Activated naive CD8-positive, alpha-beta T cell treated with anti-CD3 and anti-CD28 coated beads, Interleukin-2, amount 10 ng/mL, durations not matched to agents 7 days and 5 days (primary cell): Measurements from ENCODE around the gene RIIAD1. TPM values are rescaled to one million over a fixed set of nuclear protein-coding genes. Genes with fewer than 3 reads are reported as not detected.

Experiments used
- ATAC-seq: fragments of 150-1000 bp; cut with Tn5 transposase; one replicate; pipeline ENCODE4 v1.10.0; 2021; ENCODE audit warnings: low read depth, moderate library complexity
- POLR2A ChIA-PET: fragments of 350-600 bp; sonication (Branson Sonifier 250); formaldehyde crosslinking; loops from one replicate; lab custom pipeline; 2021; ENCODE audit warnings: antibody characterized with exemption; lab: Charles Lee
- DNase-seq: peaks from one replicate; pipeline ENCODE4 v3.0.0; 2021
- H3K27ac Mint-ChIP-seq: one replicate; pipeline ENCODE4 v1.8.0; 2022; ENCODE audit warnings: mild to moderate bottlenecking, mixed read lengths
- H3K27me3 Mint-ChIP-seq: one replicate; pipeline ENCODE4 v1.8.0; 2022; ENCODE audit warnings: mild to moderate bottlenecking, moderate library complexity, mixed read lengths
- H3K36me3 Mint-ChIP-seq: one replicate; pipeline ENCODE4 v1.8.0; 2021; ENCODE audit warnings: mild to moderate bottlenecking, mixed read lengths
- H3K4me1 Mint-ChIP-seq: one replicate; pipeline ENCODE4 v1.8.0; 2021; ENCODE audit warnings: mixed read lengths
- H3K4me3 Mint-ChIP-seq: one replicate; pipeline ENCODE4 v1.8.0; 2022; ENCODE audit warnings: mild to moderate bottlenecking, moderate library complexity, mixed read lengths
- H3K9me3 Mint-ChIP-seq: one replicate; pipeline ENCODE4 v1.8.0; 2021; ENCODE audit warnings: mixed read lengths
- total RNA-seq, 2 experiments: library from RNA; stranded (reverse); gene quantifications; one replicate each; pipeline ENCODE4 v1.2.3, GENCODE V29; 2021

The RIIAD1 gene
- total RNA-seq, 2 experiments from 2014 or later = not detected

DNA sequence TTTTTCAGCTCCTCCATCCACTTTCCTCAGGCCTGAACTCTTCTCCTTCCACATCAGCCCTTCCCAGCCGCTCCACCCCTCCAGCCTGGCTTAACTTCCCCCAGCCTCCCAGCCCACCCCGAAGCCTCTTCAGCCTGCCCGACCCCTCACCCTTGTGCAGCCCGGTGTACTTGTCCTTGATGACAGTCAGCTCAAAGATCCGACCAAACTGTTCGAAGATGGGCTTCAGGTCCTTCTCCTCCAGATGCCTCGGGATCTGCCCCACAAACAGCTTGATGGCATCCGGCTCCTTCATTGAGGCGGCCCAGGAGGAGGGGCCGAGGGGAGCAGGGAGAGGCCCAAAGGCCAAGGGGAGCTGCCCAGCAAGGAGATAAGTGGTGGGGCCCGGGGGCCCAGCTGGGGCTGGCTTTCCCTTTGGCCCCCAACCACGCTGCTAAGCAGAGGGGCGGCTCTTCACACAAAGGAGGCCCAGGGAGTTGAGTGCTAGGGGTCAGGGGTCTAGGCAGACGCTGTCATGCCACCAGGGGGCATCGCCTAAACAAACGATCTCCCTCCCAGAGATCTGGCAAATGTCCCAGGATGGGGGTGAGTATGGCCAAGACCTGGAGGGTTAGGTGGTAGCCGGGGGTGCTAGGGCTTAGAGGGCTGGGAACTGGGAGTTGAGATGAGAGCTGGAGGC lies 5.5 kb upstream of the RIIAD1 start:
- Mint-ChIP-seq H3K27me3 (peaks cover 61% of the 10 kb centered on the region), H3K4me3 (no peak overlapping the region), H3K4me1 (peaks cover 11% of the 10 kb centered on the region), H3K27ac (no peak overlapping the region), H3K36me3 (peaks cover 3% of the 10 kb centered on the region), H3K9me3 (no peaks in the 10 kb centered on the region)
- POLR2A ChIA-PET = no interaction called here
- ATAC-seq (no peak), DNase-seq (no peak)

DNA sequence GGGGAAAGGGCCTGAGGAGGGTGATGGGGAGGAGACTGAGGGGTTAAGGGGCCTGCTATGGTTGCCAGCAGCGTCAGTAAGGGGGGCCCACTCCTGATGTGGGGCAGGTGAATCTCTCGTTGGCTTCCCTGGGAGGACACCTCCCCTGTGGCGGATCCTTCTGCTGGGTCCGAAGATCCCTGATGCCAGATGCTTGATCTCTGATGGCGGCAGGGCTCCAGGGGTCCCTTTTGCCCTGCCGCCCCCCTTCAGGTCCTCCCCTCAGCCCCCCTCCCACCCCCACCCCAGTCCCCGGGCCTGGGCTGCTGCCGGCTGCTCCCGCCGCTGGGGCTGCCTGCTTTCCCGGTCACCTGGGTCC lies 4.9 kb upstream of the RIIAD1 start:
- ATAC-seq (no peak), DNase-seq (no peak)
- Mint-ChIP-seq H3K4me3 (no peak overlapping the region), H3K27me3 (peaks cover 63% of the 10 kb centered on the region), H3K4me1 (peaks cover 12% of the 10 kb centered on the region), H3K27ac (no peak overlapping the region), H3K9me3 (no peaks in the 10 kb centered on the region), H3K36me3 (peaks cover 3% of the 10 kb centered on the region)
- POLR2A ChIA-PET = no interaction called here

- no peak for DNase-seq
- Mint-ChIP-seq H3K36me3 (peaks cover 3% of the 10 kb centered on the region), H3K4me1 (peaks cover 12% of the 10 kb centered on the region), H3K9me3 (no peaks in the 10 kb centered on the region), H3K4me3 (peak within 1 kb of the TSS; percentile 8), H3K27ac (no peak within 1 kb of the TSS), H3K27me3 (peaks cover 67% of the 10 kb centered on the region)
- POLR2A ChIA-PET = no interaction called here
- no peak for ATAC-seq
Measured at GRCh38 chr1:151716771-151717631, 4.3 kb upstream of the RIIAD1 start, which contains the start of gene CELF3. Gene CELF3 (minus strand): TSS chr1:151716803. CDS start chr1:151716020, 783 bp downstream.

DNA sequence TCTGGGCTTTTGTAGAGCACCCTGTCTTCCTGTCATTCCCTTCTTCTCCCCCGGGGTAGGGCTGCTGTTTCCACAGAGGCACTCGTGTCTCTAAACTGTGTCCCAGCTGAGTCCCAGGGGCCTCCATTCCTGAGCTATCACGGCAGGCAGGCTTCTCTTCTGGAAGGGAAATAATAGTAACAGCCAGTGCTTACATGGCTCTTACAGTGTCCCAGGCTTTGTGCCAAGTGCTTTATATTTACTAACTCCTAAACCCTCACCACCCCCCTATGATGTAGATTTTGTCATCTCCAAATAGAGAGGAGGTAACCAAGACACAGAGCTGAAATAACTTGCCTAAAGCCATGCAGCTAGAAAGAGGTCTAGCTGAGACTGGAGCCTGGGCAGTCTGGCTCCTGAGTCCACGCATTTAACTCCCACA lies 3.3 kb upstream of the RIIAD1 start:
- Mint-ChIP-seq H3K36me3 (peaks cover 3% of the 10 kb centered on the region), H3K4me3 (no peak overlapping the region), H3K27me3 (peaks cover 76% of the 10 kb centered on the region), H3K9me3 (no peaks in the 10 kb centered on the region), H3K4me1 (peaks cover 12% of the 10 kb centered on the region), H3K27ac (no peak overlapping the region)
- POLR2A ChIA-PET = interaction anchor here (0.6 kb wide), 1 partner anchor 104 kb away, joined by 3 read pairs; no protein-coding TSS in a partner anchor
- no peak for DNase-seq
- ATAC-seq = no peak

DNA sequence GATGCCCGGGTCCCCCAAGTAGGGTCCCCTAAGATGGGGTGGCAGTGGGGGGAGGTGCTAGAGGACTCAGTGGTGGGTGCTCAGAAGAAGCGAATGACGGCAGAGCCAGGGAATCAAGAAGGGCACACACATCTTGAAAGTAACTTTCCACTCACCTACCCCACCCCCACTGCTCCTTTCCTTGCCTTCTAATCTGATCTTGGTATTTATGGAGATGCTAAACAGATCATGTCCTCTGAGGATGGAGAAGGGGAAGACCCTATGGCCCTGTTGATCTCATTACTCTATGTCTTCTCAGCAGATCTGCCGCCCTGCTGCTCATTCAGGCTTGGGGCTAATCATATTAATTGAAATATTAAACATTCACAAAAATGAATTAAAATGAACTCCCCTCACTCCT lies 2.7 kb upstream of the RIIAD1 start:
- no peak for ATAC-seq
- Mint-ChIP-seq H3K36me3 (peaks cover 3% of the 10 kb centered on the region), H3K27ac (no peak overlapping the region), H3K4me1 (peaks cover 12% of the 10 kb centered on the region), H3K9me3 (no peaks in the 10 kb centered on the region), H3K4me3 (no peak overlapping the region), H3K27me3 (peaks cover 79% of the 10 kb centered on the region)
- no peak for DNase-seq
- POLR2A ChIA-PET = no interaction called here

GRCh38 chr1:151720125-151720524 lies 1.2 kb upstream of the RIIAD1 start:
- Mint-ChIP-seq H3K4me1 (peaks cover 12% of the 10 kb centered on the region), H3K9me3 (no peaks in the 10 kb centered on the region), H3K27me3 (peaks cover 84% of the 10 kb centered on the region), H3K4me3 (peak overlapping the region; percentile 70), H3K36me3 (peaks cover 3% of the 10 kb centered on the region), H3K27ac (no peak overlapping the region)
- DNase-seq = no peak
- no peak for ATAC-seq
- POLR2A ChIA-PET = no interaction called here

- Mint-ChIP-seq H3K27ac (no peak overlapping the region), H3K4me3 (peak overlapping the region; percentile 70), H3K36me3 (peaks cover 3% of the 10 kb centered on the region), H3K9me3 (no peaks in the 10 kb centered on the region), H3K4me1 (peaks cover 12% of the 10 kb centered on the region), H3K27me3 (peaks cover 84% of the 10 kb centered on the region)
- ATAC-seq (peak; percentile 28), DNase-seq (no peak)
- POLR2A ChIA-PET = no interaction called here
Measured at GRCh38 chr1:151720554-151720953, 768 bp upstream of the RIIAD1 start.

DNA sequence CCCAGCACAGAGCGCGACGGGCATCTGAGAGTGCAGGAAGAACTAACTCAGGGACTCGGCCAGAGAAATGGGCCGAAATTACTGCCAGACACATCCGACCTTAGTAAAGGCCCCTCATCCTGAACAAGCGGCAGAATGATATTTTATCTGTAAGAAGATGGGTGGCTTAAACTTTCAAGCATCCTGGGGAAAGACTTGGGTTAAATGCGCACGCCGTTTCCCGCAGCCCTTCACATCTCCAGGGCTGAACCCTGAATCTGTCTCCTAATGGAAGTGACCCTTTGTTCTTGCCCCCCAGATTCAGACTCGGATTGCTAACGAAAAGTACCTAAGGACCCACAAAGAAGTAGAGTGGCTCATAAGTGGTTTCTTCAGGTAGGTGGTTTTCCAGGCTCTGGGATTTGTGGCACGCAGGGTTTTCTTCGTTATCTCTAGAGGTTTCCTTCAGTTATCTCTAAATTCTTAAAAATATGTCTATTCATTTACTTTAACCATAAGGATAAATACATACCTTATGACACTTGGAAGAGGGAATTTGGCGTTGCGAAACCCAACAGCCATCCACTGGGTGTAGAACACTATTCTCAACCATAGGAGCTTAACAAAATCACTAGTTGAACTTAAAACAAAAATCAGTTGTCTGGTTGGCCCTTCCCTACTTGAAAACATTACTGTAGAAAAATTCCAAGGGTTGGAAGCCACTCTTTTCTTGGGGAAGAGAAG lies 627 bp downstream of the RIIAD1 start:
- no peak overlapping the region for H3K27ac Mint-ChIP-seq
- no peaks in the 10 kb centered on the region for H3K9me3 Mint-ChIP-seq
- POLR2A ChIA-PET = interaction anchor here (0.6 kb wide), 1 partner anchor 448 kb away, joined by 3 read pairs; no protein-coding TSS in a partner anchor

GRCh38 chr1:151723726-151724370 lies 2.5 kb downstream of the RIIAD1 start:
- no peak for ATAC-seq
- no peak for DNase-seq
- Mint-ChIP-seq H3K36me3 (no peaks in the 10 kb centered on the region), H3K9me3 (no peaks in the 10 kb centered on the region), H3K4me3 (no peak overlapping the region), H3K4me1 (peaks cover 10% of the 10 kb centered on the region), H3K27ac (no peak overlapping the region), H3K27me3 (peaks cover 69% of the 10 kb centered on the region)
- POLR2A ChIA-PET = no interaction called here

More for the DNA sequence above, 627 bp downstream of the RIIAD1 start:
- H3K36me3 Mint-ChIP-seq = peaks cover 2% of the 10 kb centered on the region
- DNase-seq (no peak), ATAC-seq (no peak)
- peaks cover 76% of the 10 kb centered on the region for H3K27me3 Mint-ChIP-seq
- peak overlapping the region; percentile 78 for H3K4me3 Mint-ChIP-seq
- H3K4me1 Mint-ChIP-seq = peaks cover 13% of the 10 kb centered on the region

- peaks cover 47% of the 10 kb centered on the region for H3K27me3 Mint-ChIP-seq
- H3K36me3 Mint-ChIP-seq = no peaks in the 10 kb centered on the region
- peaks cover 4% of the 10 kb centered on the region for H3K4me1 Mint-ChIP-seq
- no peak for ATAC-seq
- DNase-seq = no peak
- POLR2A ChIA-PET = no interaction called here
- H3K9me3 Mint-ChIP-seq = no peaks in the 10 kb centered on the region
- H3K27ac Mint-ChIP-seq = no peak overlapping the region
- no peak overlapping the region for H3K4me3 Mint-ChIP-seq
Measured at GRCh38 chr1:151728151-151729054, 7.1 kb downstream of the RIIAD1 start.

DNA sequence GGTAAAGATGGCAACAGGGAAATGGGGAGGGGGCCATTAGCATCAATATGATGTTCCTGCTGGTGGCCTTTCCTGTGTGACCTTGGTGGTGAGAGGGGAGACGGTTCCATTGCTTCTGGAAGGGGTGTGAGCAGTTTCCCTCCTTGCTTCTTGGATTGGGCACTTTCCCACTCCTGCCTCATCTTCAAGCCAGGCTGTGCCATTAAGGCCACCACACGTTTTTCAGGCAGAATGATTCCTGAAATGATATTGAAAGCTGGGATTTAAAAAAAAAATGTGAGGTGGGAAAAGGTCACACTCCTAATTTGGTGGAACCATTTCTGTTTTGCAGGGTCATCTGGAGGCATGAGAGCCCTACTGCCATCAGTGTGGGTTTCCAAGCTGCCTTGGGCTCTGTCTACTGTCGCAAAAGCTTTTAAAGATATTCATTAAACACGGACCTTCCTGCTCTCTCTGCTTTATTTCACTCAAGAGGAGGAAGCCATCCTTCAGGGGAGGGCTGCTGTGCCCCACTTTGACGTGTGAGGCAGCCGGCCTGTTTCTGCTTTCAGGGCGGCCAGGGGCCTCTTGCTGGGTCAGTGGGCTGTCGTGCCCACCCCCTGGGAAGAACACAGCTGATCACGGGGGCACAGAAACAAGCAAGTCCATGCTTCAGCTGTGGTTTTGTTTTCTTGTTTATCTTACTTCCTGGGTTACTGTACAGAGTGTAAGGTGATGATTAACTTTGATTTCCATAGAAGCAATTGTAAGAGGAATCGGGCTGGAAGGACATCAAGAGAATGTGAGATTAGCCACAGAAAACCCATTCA lies 8.0 kb downstream of the RIIAD1 start:
- H3K4me3 Mint-ChIP-seq = no peak overlapping the region
- no peaks in the 10 kb centered on the region for H3K9me3 Mint-ChIP-seq
- POLR2A ChIA-PET = no interaction called here
- H3K27me3 Mint-ChIP-seq = peaks cover 39% of the 10 kb centered on the region
- no peak for DNase-seq
- no peaks in the 10 kb centered on the region for H3K36me3 Mint-ChIP-seq
- peaks cover 5% of the 10 kb centered on the region for H3K4me1 Mint-ChIP-seq
- no peak for ATAC-seq
- no peak overlapping the region for H3K27ac Mint-ChIP-seq

- H3K4me1 Mint-ChIP-seq = peaks cover 7% of the 10 kb centered on the region
- no peak overlapping the region for H3K27ac Mint-ChIP-seq
- peaks cover 35% of the 10 kb centered on the region for H3K27me3 Mint-ChIP-seq
- POLR2A ChIA-PET = no interaction called here
- no peak for DNase-seq
- H3K36me3 Mint-ChIP-seq = no peaks in the 10 kb centered on the region
- H3K4me3 Mint-ChIP-seq = no peak overlapping the region
- ATAC-seq = no peak
- no peaks in the 10 kb centered on the region for H3K9me3 Mint-ChIP-seq
Measured at GRCh38 chr1:151729966-151730291, 8.6 kb downstream of the RIIAD1 start.
